CD1c-positive myeloid dendritic cell (primary cell): ENCODE results near the gene DPP3.
A peak's percentile ranks its signal among the peaks of the same experiment; 100 is the strongest.

Experiments used
- DNase-seq: peaks from one replicate; pipeline ENCODE4 v3.0.0-alpha.2; 2016; ENCODE audit errors: extremely low spot score

Gene DPP3

DNA sequence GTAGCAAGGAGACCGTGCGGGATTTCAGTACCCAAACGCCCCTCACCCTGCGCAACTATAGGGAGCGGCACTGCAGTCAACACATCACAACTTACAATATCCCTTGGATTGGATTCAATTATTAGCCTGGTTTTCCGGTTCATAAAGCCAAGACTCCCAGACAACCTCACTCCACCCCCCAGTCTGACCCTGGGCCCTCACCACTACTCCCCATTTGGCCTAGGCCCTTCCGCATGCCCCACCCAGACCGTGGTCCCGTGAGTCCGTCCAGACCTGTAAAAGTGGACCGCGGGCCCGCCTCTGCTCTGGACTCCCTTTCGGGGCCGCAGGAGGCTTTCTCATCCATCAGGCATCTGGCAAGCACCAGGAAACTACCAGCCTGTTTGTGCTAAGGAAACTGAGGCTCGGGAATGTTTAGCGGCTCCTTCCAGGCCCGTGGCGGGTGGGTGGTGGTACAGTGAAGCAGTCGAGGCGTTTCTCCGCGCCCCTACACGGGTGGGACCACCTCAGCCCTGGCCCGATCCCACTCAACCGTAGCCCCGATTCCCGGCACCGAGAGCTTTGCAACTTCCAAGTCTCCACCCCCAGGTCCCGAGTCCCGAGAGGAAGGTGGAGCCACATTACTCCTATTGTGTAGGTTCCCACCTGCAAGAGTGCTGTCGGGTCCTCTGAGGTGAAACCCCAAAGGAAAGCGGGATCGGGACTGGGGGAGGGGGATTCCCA lies 679 bp upstream of the DPP3 start:
- DNase-seq, result peak; percentile 18

DNA sequence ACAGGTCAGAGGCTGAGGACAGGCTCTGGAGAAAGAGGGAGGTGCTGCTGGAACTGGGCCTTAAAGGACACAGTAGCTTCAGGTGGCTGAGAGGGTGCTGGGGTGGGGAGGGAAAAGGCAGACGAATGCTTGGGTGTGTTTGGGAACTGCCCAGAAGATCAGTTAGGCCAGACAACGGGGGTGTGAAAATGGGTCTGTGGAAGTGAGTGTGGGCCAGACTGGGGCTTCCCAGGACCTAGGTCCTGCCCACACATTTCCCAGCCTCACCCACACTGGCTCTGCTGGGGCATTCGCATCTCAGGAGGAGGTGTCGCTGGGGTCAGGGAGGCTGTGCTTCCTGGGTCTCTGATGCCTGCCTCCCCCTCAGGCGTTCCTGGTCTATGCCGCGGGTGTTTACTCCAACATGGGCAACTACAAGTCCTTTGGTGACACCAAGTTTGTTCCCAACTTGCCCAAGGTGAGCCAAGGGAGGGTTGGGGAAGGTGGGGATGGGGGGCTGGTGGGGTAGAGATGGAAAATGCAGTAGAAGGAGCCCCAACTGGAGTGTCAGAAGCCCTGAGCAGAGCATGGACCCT lies 4.7 kb downstream of the DPP3 start:
- no peak for DNase-seq

GRCh38 chr11:66488957-66489356 lies 8.7 kb downstream of the DPP3 start:
- DNase-seq, result no peak

GRCh38 chr11:66489636-66490035 lies 9.4 kb downstream of the DPP3 start:
- DNase-seq, result no peak

DNA sequence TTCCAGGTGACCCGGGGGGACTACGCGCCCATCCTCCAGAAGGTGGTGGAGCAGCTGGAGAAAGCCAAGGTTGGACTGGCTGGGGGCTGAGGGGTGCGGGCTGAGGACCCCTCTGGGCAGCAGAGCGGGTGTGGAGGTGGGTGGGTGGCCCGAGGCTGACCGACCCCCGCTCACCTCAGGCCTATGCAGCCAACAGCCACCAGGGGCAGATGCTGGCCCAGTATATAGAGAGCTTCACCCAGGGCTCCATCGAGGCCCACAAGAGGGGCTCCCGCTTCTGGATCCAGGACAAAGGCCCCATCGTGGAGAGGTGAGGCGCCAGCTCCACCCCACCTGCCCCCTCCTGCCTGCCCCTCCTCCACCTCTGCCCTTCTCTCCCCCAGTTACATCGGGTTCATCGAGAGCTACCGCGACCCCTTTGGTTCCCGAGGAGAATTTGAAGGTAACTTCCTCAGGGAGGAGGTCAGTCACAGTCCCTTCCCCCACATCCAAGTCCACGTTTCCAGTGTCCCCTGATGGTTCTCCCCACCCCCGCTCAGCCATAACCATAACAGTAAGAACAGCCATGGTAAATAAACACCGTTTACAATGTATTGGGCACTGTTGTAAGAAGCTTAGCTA lies 11.2 kb downstream of the DPP3 start:
- DNase-seq, result no peak

- no peak for DNase-seq
These were observed 12.1 kb downstream of the DPP3 start for GRCh38 chr11:66492161-66492865.

DNA sequence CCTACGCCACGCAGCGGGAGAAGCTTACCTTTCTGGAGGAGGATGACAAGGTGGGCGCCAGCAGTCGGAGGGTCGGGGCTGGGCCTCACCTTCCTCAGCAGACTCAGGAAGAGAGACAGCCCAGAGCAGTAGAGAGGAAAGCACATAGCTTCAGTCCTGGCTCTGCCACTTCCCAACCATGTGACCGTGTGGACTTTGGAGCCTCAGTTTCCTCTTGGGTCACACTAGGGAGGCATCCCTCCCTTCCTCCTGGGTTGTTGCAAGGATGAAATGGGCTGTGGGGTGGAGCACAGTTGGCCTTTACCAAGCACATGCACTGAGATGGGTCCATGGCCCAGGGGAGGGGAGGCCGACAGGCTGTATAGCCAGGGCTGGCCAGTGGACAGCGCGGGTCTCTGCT lies 12.9 kb downstream of the DPP3 start:
- DNase-seq, result no peak

- DNase-seq, result no peak
These were observed 14.2 kb downstream of the DPP3 start for GRCh38 chr11:66494458-66494857.

GRCh38 chr11:66494935-66495334 lies 14.7 kb downstream of the DPP3 start:
- DNase-seq, result no peak

GRCh38 chr11:66495401-66495854 lies 15.2 kb downstream of the DPP3 start:
- no peak for DNase-seq

GRCh38 chr11:66497206-66497605 lies 17.0 kb downstream of the DPP3 start:
- no peak for DNase-seq

DNA sequence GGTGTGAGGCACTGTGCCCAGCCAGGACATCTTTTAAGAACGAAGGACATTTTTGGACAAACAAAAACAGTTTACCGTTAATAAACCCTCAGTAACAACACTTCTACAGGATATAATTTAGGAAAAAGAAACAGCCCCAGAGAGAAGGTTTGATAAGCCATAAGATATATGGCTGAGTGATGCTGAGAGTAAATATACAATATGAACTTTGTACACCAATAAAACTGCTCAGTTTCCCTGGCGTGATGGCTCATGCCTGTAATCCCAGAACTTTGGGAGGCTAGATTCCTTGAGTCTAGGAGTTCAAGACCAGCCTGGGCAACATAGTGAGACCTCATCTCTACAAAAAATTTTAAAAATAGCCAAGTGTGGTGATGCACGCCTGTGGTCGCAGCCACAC lies 18.3 kb downstream of the DPP3 start:
- DNase-seq, result no peak

GRCh38 chr11:66505276-66505816 lies 25.1 kb downstream of the DPP3 start:
- no peak for DNase-seq

GRCh38 chr11:66509131-66509561 lies 28.9 kb downstream of the DPP3 start:
- DNase-seq, result peak; percentile 5

DNA sequence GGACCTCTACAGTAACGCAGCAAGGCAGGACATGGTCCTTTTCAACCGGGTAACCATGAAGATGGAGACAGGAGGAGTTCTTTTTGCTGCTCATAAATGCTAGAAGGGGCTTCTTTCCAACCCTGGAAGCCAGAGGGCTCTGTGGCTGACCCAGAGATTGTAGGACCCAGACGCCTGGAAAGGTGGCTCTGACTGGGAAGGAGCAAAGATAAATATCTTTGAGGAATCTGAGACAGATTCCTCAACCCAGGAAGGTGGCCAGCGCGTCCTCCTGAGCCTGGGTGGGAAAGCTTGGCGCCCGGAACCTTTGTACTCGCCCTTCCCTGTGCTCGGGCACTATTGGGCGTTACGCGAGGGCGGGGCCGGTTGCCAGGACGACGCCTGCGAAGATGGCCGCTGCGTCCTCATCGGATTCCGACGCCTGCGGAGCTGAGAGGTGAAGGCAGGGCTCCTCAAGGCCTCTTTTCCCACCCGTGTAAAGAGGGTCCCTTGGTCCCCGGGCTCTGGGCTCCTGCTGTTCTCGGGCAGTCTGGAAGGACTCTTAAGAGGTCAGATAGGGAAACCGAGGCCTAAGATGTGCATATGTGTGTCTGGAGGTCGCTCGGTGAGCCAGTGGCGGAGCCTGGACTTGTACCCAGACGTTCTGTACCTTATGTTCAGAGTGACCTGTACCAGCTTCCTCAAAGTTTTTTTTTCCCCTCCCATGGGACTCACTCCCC lies 30.2 kb downstream of the DPP3 start, which contains the start of gene BBS1:
BBS1 (plus strand) TSS at position 365 of the 719 bp plus-strand sequence; CDS start at position 390, 25 bp downstream.
- DNase-seq, result peak; percentile 85

DNA sequence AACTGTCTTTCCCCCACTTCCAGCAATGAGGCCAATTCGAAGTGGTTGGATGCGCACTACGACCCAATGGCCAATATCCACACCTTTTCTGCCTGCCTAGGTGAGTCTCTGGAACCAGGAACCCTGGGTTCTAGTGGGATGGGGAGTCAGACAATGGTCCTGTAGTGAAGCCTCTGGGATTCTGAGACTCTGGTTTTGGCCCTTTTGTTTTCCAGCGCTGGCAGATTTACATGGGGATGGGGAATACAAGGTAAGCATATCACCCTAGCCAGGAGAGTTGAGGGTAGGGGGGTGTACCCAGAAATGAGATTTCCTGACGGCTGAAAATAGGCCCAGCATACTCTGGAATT lies 30.7 kb downstream of the DPP3 start:
- DNase-seq, result no peak

DNA sequence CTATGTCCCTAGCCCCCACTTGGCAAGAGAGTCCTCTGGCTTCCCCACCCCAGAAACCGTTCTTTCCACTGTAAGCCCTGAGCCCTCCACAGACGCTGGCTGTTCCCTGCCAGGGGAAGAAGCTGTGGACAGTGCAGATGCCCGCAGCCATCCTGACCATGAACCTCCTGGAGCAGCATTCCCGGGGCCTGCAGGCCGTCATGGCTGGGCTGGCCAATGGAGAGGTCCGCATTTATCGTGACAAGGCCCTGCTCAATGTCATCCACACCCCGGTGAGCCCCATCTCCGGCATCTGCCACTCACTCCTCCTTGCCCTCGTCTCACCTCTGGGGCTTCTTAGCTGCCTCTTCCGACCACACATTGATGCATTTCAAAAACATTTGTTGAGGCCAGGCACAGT lies 43.4 kb downstream of the DPP3 start:
- no peak for DNase-seq

- no peak for DNase-seq
These were observed 44.2 kb downstream of the DPP3 start for GRCh38 chr11:66524304-66525040.

- DNase-seq, result no peak
These were observed 48.8 kb downstream of the DPP3 start for GRCh38 chr11:66529069-66529468.

GRCh38 chr11:66529655-66530054 lies 49.4 kb downstream of the DPP3 start:
- DNase-seq, result no peak
